ENCODE results near the gene D2HGDH.

The D2HGDH gene

DNA sequence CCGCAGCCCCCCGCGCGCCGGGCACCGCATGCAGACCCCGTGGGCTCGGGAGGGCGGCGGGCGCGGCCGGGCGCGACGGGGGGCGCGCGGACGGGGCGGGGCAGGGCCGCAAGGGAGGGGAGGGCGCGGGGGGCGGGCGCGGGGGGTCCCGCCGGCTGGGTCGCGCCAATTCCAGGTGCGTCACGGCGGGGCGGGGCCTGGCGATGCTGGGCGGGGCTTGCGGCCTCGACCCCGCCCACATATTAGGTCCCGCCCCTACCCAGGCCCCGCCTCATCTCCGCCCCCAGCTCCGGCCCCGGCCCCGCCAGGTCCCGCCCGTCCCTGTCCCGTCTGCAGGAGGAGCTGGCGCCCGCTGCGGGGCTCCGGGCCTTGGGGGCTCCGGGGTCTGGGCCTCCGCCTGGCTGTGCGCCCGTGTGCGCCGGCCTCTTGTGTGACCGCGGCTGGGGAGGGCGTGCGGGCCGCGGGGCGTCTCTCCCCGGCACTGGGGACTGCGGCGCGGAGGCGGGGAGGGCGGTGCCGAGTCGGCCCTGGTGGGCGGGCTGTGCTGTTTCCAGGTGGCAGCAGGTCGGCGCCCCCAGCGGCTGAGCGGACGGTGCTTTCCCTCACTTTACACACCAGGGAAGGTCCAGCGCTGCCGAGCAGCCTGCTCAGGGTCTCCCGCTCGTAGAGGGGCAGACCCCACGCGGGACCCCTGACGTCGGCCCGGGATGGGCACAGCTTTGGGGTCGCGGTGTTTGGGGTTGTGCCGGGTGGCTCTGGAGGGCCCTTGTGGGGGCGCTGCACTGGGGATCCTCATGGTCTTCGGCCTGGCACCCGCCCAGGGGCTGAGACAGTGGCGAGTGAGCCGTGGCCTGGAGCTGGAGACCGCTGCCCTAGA lies 32.0 kb upstream of the D2HGDH start:
- peaks cover 19% of the 10 kb centered on the region for H3K4me1 ChIP-seq (ENCODE audit: insufficient read depth, low read length)
- peaks cover 13% of the 10 kb centered on the region for H3K9me3 ChIP-seq (ENCODE audit: insufficient read depth, low read length, severe bottlenecking)
- peak overlapping the region; percentile 99 for H3K9ac ChIP-seq (ENCODE audit: low read depth, low read length)
- H3K4me2 ChIP-seq (ENCODE audit: insufficient read depth, low read length), result peak overlapping the region; percentile 88
- H3K4me3 ChIP-seq (ENCODE audit: low read depth in 1 of 2, low read length in 2 of 2), result peak overlapping the region; percentile 78 to 96
- ATAC-seq (ENCODE audit: insufficient read depth, low read depth) (peak; percentile 68), DNase-seq (peak; percentile 84)
- no peaks in the 10 kb centered on the region for H3K27me3 ChIP-seq (ENCODE audit: insufficient read depth, low read length, poor library complexity)
- H3K79me2 ChIP-seq (ENCODE audit: insufficient read depth, low read length), result peaks cover 42% of the 10 kb centered on the region
- peak overlapping the region; percentile 77 for H2AFZ ChIP-seq (ENCODE audit: low read depth, low read length)
- peak overlapping the region; percentile 81 for H3K27ac ChIP-seq (ENCODE audit: low read length)
- H4K20me1 ChIP-seq (ENCODE audit: insufficient read depth, low read length), result peaks cover 14% of the 10 kb centered on the region
- H3K36me3 ChIP-seq (ENCODE audit: insufficient read depth, low read length), result peaks cover 35% of the 10 kb centered on the region
- TF ChIP-seq, protein P1, sequence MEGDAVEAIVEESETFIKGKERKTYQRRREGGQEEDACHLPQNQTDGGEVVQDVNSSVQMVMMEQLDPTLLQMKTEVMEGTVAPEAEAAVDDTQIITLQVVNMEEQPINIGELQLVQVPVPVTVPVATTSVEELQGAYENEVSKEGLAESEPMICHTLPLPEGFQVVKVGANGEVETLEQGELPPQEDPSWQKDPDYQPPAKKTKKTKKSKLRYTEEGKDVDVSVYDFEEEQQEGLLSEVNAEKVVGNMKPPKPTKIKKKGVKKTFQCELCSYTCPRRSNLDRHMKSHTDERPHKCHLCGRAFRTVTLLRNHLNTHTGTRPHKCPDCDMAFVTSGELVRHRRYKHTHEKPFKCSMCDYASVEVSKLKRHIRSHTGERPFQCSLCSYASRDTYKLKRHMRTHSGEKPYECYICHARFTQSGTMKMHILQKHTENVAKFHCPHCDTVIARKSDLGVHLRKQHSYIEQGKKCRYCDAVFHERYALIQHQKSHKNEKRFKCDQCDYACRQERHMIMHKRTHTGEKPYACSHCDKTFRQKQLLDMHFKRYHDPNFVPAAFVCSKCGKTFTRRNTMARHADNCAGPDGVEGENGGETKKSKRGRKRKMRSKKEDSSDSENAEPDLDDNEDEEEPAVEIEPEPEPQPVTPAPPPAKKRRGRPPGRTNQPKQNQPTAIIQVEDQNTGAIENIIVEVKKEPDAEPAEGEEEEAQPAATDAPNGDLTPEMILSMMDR (IDR thresholded peaks at IDR 0.05; ENCODE audit: borderline replicate concordance, extremely low read depth, low read length, poor library complexity, severe bottlenecking), result peak; percentile 67
- no peak for TF ChIP-seq EZH2 (IDR thresholded peaks at IDR 0.05; ENCODE audit: borderline replicate concordance, low read depth, low read length, severe bottlenecking)

DNA sequence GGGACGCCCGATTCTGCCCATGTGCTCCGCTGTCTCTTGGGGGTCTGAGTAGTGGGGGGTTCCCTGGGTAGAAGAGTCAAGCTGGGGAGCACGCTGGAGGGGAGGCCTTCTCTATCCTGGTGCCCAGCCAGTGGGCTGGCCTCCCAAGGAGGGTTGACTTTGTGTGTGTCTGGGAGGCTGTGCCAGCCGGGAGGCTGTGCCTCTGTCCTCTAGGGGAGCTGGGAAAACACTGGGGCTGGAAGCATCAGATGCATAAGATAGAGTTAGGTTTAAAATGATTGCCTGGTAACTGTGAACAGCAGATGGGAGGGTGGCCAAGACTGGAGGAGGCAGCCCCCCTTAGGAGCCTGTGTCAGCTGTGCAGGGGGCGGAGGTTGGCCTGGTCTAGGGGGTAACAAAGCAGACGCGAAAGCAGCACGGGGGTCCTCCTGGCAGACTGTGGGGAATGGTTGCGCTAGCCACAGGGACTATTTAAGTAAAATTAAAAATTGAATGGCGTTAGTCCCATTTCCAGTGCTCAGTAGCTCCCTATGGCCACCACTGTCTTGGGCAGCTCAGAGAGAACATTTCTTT lies 31.3 kb upstream of the D2HGDH start:
- H3K4me2 ChIP-seq (ENCODE audit: insufficient read depth, low read length), result peak overlapping the region; percentile 88
- H3K27me3 ChIP-seq (ENCODE audit: insufficient read depth, low read length, poor library complexity), result no peaks in the 10 kb centered on the region
- TF ChIP-seq, protein P1 (IDR thresholded peaks at IDR 0.05; ENCODE audit: borderline replicate concordance, extremely low read depth, low read length, poor library complexity, severe bottlenecking), result no peak
- no peak for TF ChIP-seq EZH2 (IDR thresholded peaks at IDR 0.05; ENCODE audit: borderline replicate concordance, low read depth, low read length, severe bottlenecking)
- no peak for ATAC-seq (ENCODE audit: insufficient read depth, low read depth)
- 0 out of 2 replicates have a peak overlapping the region, but pooled peaks have one; percentile 77 for H2AFZ ChIP-seq (ENCODE audit: low read depth, low read length)
- peaks cover 42% of the 10 kb centered on the region for H3K79me2 ChIP-seq (ENCODE audit: insufficient read depth, low read length)
- H3K4me3 ChIP-seq (ENCODE audit: low read depth in 1 of 2, low read length in 2 of 2), result peak overlapping the region; percentile 69 to 78; a peak in 3 of 4 replicates
- H3K27ac ChIP-seq (ENCODE audit: low read length), result peak overlapping the region; percentile 36
- peaks cover 14% of the 10 kb centered on the region for H4K20me1 ChIP-seq (ENCODE audit: insufficient read depth, low read length)
- peak overlapping the region; percentile 99 for H3K9ac ChIP-seq (ENCODE audit: low read depth, low read length)
- H3K4me1 ChIP-seq (ENCODE audit: insufficient read depth, low read length), result peaks cover 19% of the 10 kb centered on the region
- no peak for DNase-seq
- peaks cover 41% of the 10 kb centered on the region for H3K36me3 ChIP-seq (ENCODE audit: insufficient read depth, low read length)
- H3K9me3 ChIP-seq (ENCODE audit: insufficient read depth, low read length, severe bottlenecking), result peaks cover 13% of the 10 kb centered on the region

DNA sequence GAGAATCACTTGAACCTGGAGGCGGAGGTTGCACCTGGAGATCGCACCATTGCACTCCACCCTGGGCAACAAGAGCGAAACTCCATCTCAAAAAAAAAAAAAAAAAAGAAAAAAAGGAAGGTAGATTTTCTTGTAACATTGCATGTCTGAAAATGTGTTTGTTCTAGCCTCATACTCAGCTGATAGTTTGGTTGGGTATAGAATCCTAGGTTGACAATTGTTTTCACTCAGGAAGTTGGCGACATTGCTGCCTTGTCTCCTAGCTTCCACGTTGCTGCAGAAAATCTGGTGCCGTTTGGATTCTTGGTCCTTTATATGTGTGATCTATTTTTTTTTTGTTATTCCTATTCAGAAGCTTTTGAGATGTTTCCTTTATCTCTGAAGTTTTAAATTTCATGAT lies 27.9 kb upstream of the D2HGDH start:
- Histone ChIP-seq H2AFZ (ENCODE audit: low read depth, low read length) (no peak overlapping the region), H3K9ac (ENCODE audit: low read depth, low read length) (no peak overlapping the region), H3K27me3 (ENCODE audit: insufficient read depth, low read length, poor library complexity) (no peaks in the 10 kb centered on the region), H4K20me1 (ENCODE audit: insufficient read depth, low read length) (peaks cover 14% of the 10 kb centered on the region), H3K9me3 (ENCODE audit: insufficient read depth, low read length, severe bottlenecking) (peaks cover 13% of the 10 kb centered on the region), H3K4me3 (ENCODE audit: low read depth in 1 of 2, low read length in 2 of 2) (no peak overlapping the region), H3K27ac (ENCODE audit: low read length) (no peak overlapping the region), H3K79me2 (ENCODE audit: insufficient read depth, low read length) (peaks cover 30% of the 10 kb centered on the region), H3K4me2 (ENCODE audit: insufficient read depth, low read length) (no peak overlapping the region), H3K36me3 (ENCODE audit: insufficient read depth, low read length) (peaks cover 68% of the 10 kb centered on the region), H3K4me1 (ENCODE audit: insufficient read depth, low read length) (peaks cover 9% of the 10 kb centered on the region)
- no peak for DNase-seq
- TF ChIP-seq, protein P1 (IDR thresholded peaks at IDR 0.05; ENCODE audit: borderline replicate concordance, extremely low read depth, low read length, poor library complexity, severe bottlenecking), result no peak
- TF ChIP-seq EZH2 (IDR thresholded peaks at IDR 0.05; ENCODE audit: borderline replicate concordance, low read depth, low read length, severe bottlenecking), result no peak
- no peak for ATAC-seq (ENCODE audit: insufficient read depth, low read depth)
